GM19328 (cell line): Measurements from ENCODE around the gene SCRN2.

Source experiments
- ATAC-seq: cut with Tn5 transposase; IDR thresholded peaks from one replicate; pipeline ENCODE4 v1.9.1; 2021; ENCODE audit warnings: mild to moderate bottlenecking, moderate library complexity; ENCODE audit not compliant: unreplicated experiment

SCRN2 gene

GRCh38 chr17:47807421-47807820 is 33.7 kb downstream of the SCRN2 start:
- ATAC-seq: no peak

- ATAC-seq: no peak
Observed at GRCh38 chr17:47806913-47807255, 34.2 kb downstream of the SCRN2 start.

GRCh38 chr17:47806026-47806912 is 34.8 kb downstream of the SCRN2 start:
- ATAC-seq: no peak

DNA sequence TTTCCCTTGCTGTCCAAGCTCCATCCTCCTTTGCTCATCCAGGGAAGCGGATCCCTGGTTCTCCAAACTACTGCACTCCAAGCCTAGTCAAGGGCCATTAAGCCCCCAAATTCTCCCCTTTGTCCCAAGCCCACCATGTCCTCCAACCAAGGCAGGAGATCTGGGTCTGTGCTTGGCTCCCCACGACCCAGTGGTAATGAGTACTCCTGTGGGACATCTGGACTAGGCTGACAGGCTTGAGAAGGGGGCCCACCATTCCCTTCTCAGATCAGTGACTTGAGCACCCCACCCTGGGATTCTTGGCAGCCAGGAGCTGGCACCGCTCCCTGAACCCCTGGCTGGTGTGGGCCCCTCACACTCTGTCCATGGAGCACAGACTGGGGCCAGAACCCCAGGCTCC is 36.6 kb downstream of the SCRN2 start:
- no peak for ATAC-seq

DNA sequence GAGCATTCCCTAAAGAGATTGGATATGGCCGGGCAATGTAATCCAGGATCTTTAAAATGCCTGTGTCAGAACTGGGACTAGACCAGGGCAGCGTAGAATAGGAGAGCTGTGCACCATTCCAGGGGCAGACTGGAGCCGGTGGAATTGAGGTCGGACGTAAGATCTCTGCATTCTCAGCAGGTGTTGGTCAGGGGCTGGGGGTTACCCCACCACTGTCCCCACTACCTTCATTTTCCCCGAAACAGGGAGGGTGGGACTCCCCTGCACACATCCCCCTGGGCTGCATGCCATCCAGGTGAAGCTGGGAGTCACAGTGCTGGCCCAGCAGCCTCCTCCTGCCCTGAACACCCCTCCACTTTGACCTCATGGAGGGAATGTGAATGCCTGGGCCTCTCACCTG is 37.3 kb downstream of the SCRN2 start:
- no peak for ATAC-seq

GRCh38 chr17:47803201-47803600 is 37.9 kb downstream of the SCRN2 start:
- ATAC-seq: no peak

DNA sequence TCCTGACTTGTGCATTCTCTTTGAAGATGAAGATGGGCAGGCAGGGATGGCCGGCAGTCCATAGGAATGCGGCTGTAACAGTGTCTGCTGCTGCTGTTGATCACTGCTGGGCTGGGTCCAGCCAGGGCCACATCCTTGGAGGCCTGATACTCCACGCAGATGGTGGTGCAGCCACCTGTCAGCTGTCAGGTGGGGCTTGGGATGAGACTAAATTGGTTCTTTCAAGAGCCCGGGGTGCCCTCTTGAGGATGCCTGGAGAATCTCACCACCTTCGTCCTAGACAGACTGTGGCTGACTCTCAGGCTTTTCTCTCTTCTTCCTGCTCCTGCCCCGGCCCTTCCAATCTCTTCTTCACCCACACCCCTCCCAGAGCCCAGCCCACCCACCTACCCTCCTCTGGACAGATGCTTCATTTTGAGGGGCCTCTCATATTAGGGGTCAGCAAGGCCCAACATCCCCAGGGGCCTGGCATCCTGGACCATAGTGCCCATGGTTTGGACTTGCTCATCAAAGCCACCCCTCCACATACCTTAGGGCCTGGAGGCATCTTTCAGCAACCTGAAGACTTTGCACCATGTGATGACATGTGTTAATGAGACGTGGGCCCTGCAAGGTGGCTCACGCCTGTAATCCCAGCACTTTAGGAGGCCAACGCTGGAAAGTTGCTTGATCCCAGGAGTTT is 38.6 kb downstream of the SCRN2 start:
- no peak for ATAC-seq

DNA sequence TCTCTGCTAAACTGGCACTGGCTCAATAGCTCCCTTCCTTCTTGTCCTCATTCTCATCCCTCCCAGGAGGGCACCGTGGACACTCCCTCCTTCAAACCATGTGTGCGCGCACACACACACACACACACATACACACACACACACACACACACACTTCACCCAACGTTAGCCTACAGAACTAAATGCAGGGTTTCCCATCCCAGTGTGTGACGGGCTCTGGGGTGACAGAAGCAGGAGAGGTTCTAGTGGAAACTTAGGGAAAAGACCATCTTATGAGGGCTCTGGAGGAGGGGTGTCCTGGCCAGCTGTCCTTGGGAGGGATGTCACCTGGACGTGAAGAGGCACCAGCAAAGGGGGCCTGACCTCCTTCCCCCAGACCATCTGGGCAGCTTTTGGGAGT is 39.2 kb downstream of the SCRN2 start:
- ATAC-seq: no peak

GRCh38 chr17:47801176-47801765 is 39.8 kb downstream of the SCRN2 start:
- no peak for ATAC-seq

- ATAC-seq: no peak
Observed at GRCh38 chr17:47800686-47801085, 40.4 kb downstream of the SCRN2 start.

DNA sequence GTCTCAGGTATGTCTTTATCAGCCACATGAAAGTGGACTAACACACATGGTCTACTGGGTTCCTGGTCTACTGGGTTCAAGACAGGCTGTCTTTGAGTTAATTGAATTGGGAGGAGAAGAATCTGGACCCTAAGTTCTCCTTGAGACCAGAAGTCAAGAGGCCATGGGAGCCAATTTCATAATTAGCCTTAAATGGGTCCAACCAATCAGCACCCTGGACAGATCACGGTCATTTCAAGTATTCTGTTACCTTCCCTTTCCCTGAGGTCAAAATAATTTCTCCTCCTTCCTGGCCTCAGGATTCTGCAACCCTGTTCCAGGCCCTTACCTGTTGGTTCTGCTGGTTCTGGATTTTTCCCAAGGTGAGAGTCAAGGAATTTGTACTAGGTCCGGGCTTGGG is 43.3 kb downstream of the SCRN2 start:
- ATAC-seq: no peak

DNA sequence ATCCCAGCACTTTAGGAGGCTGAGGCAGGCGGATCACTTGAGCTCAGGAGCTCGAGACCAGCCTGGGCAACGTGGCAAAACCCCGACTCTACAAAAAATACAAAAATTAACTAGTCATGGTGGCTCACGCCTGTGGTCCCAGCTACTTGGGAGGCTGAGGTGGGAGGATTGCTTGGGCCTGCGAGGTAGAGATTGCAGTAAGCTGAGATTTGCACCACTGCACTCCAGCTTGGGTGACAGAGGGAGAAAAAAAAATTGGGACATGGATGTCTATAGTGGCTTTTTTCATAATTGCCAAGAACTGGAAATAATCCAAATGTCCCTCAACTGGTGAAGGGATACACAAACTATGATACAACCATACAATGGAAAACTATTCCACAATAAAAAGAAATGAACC is 48.1 kb downstream of the SCRN2 start:
- no peak for ATAC-seq

- ATAC-seq: no peak
Observed at GRCh38 chr17:47792457-47792856, 48.6 kb downstream of the SCRN2 start.

- no peak for ATAC-seq
Observed at GRCh38 chr17:47791025-47791424, 50.0 kb downstream of the SCRN2 start.

GRCh38 chr17:47789611-47790561 is 51.2 kb downstream of the SCRN2 start:
- no peak for ATAC-seq
